Measurements from ENCODE around the gene ADAM17.

ADAM17 gene

GRCh38 chr2:9471206-9471605, 84.4 kb downstream of the ADAM17 start:
- DNase-seq (ENCODE audit: low read depth) = no peak

- no peak for DNase-seq (ENCODE audit: low read depth)
Measured at GRCh38 chr2:9467687-9468086, 87.9 kb downstream of the ADAM17 start.

- no peak for DNase-seq (ENCODE audit: low read depth)
Measured at GRCh38 chr2:9466147-9466683, 89.4 kb downstream of the ADAM17 start.

GRCh38 chr2:9465170-9465569, 90.5 kb downstream of the ADAM17 start:
- DNase-seq (ENCODE audit: low read depth) = no peak

GRCh38 chr2:9463698-9464034, 92.0 kb downstream of the ADAM17 start:
- DNase-seq (ENCODE audit: low read depth) = no peak

GRCh38 chr2:9462886-9463697, 92.5 kb downstream of the ADAM17 start:
- no peak for DNase-seq (ENCODE audit: low read depth)

- no peak for DNase-seq (ENCODE audit: low read depth)
Measured at GRCh38 chr2:9462313-9462712, 93.3 kb downstream of the ADAM17 start.

GRCh38 chr2:9461079-9461478, 94.6 kb downstream of the ADAM17 start:
- DNase-seq (ENCODE audit: low read depth) = no peak

- no peak for DNase-seq (ENCODE audit: low read depth)
Measured at GRCh38 chr2:9460441-9461017, 95.1 kb downstream of the ADAM17 start.

GRCh38 chr2:9451231-9451630, 104.4 kb downstream of the ADAM17 start:
- DNase-seq (ENCODE audit: low read depth) = no peak

- no peak for DNase-seq (ENCODE audit: low read depth)
Measured at GRCh38 chr2:9445089-9445488, 110.5 kb downstream of the ADAM17 start.

GRCh38 chr2:9443526-9443925, 112.1 kb downstream of the ADAM17 start:
- no peak for DNase-seq (ENCODE audit: low read depth)

GRCh38 chr2:9441556-9441955, 114.1 kb downstream of the ADAM17 start:
- DNase-seq (ENCODE audit: low read depth) = no peak

GRCh38 chr2:9440058-9440727, 115.4 kb downstream of the ADAM17 start:
- peak; percentile 70 for DNase-seq (ENCODE audit: low read depth)

GRCh38 chr2:9439536-9439935, 116.1 kb downstream of the ADAM17 start:
- DNase-seq (ENCODE audit: low read depth) = no peak
